Loucy (cell line): Measurements from ENCODE around the gene SMG7.
"Not testable (repeated sequence)": the region's sequence is repeated elsewhere in the genome, so short reads cannot be mapped to it uniquely, and the experiment has no call there.

Experiments
- H2AFZ ChIP-seq: fragments of 200-600 bp; sonication (generic); 2 replicates; pipeline ENCODE4 v1.6.0; 2016; ENCODE audit warnings: antibody characterized with exemption, mild to moderate bottlenecking, low read length, moderate library complexity
- H3F3A ChIP-seq: fragments of 200-600 bp; 2 replicates; pipeline ENCODE4 v1.6.0; 2016; ENCODE audit warnings: antibody characterized with exemption, low read depth, mild to moderate bottlenecking
- H3K27me3 ChIP-seq: fragments of 200-600 bp; sonication (generic); 2 replicates; pipeline ENCODE4 v1.6.1; 2014; ENCODE audit warnings: low read length, mild to moderate bottlenecking; ENCODE audit not compliant: insufficient read depth, poor library complexity, severe bottlenecking
- H3K36me3 ChIP-seq: fragments of 200-600 bp; sonication (generic); 2 replicates; pipeline ENCODE4 v1.6.1; 2016; ENCODE audit warnings: low read length; ENCODE audit not compliant: insufficient read depth
- H3K4me1 ChIP-seq: fragments of 200-600 bp; sonication (generic); 2 replicates; pipeline ENCODE4 v1.5.1; 2014; ENCODE audit warnings: low read length, mild to moderate bottlenecking; ENCODE audit not compliant: insufficient read depth, poor library complexity, severe bottlenecking
- H3K4me2 ChIP-seq: fragments of 200-600 bp; sonication (generic); 2 replicates; pipeline ENCODE4 v1.6.0; 2014; ENCODE audit warnings: antibody characterized with exemption, low read length, low read depth, mild to moderate bottlenecking; ENCODE audit not compliant: poor library complexity, severe bottlenecking
- H3K4me3 ChIP-seq: fragments of 200-600 bp; sonication (generic); 2 replicates; pipeline ENCODE4 v1.5.1; 2014; ENCODE audit warnings: low read length, mild to moderate bottlenecking, mixed read lengths; ENCODE audit not compliant: poor library complexity, severe bottlenecking
- H3K79me2 ChIP-seq: fragments of 200-600 bp; sonication (generic); 2 replicates; pipeline ENCODE4 v1.6.1; 2014; ENCODE audit warnings: low read length; ENCODE audit not compliant: insufficient read depth
- H3K9ac ChIP-seq: fragments of 200-600 bp; sonication (generic); 2 replicates; pipeline ENCODE4 v1.6.0; 2014; ENCODE audit warnings: mild to moderate bottlenecking, low read depth, low read length, moderate library complexity; ENCODE audit not compliant: poor library complexity, severe bottlenecking
- H3K9me2 ChIP-seq: fragments of 200-600 bp; sonication (generic); replicated peaks from 2 replicates; pipeline ENCODE4 v1.6.1; 2016; ENCODE audit warnings: low read depth, low read length, mixed read lengths
- H3K9me3 ChIP-seq: fragments of 200-600 bp; sonication (generic); 2 replicates; pipeline ENCODE4 v1.6.1; 2014; ENCODE audit warnings: mild to moderate bottlenecking, antibody characterized with exemption, low read length, low read depth; ENCODE audit not compliant: insufficient read depth
- H4K20me1 ChIP-seq: fragments of 200-600 bp; sonication (generic); 2 replicates; pipeline ENCODE4 v1.6.0; 2014; ENCODE audit warnings: antibody characterized with exemption, low read length, mild to moderate bottlenecking; ENCODE audit not compliant: insufficient read depth, poor library complexity, severe bottlenecking
- EZH2phosphoT487 ChIP-seq: fragments of 200-600 bp; IDR thresholded peaks from 2 replicates; pipeline ENCODE4 v1.6.1; 2018; ENCODE audit warnings: antibody characterized with exemption, mild to moderate bottlenecking, moderate library complexity, borderline replicate concordance
- TF ChIP-seq, protein P1 (sequence below): fragments of 200-600 bp; sonication (generic); conservative IDR thresholded peaks from 2 replicates; pipeline ENCODE4 v1.5.1; 2014; ENCODE audit warnings: mild to moderate bottlenecking, antibody characterized with exemption, low read length

Gene SMG7

GRCh38 chr1:183472488-183473216, at the start of gene SMG7:
TSS of gene SMG7 (plus strand) at chr1:183472499. CDS start at chr1:183472621, 122 bp downstream.
- no peaks in the 10 kb centered on the region for H3K27me3 ChIP-seq
- no peaks in the 10 kb centered on the region for H3K9me3 ChIP-seq
- no peaks in the 10 kb centered on the region for H3K9me2 ChIP-seq
- peak within 1 kb of the TSS; percentile 96 for H3K9ac ChIP-seq
- peak within 1 kb of the TSS; percentile 78 for H3K4me3 ChIP-seq
- H2AFZ ChIP-seq = peak within 1 kb of the TSS; percentile 86
- H3F3A ChIP-seq = peaks cover 3% of the 10 kb centered on the region; the same call in 1 of the 2 replicates
- H3K4me1 ChIP-seq = peaks cover 45% of the 10 kb centered on the region
- H3K79me2 ChIP-seq = peaks cover 54% of the 10 kb centered on the region
- H4K20me1 ChIP-seq = peaks cover 47% of the 10 kb centered on the region
- TF ChIP-seq, protein P1, sequence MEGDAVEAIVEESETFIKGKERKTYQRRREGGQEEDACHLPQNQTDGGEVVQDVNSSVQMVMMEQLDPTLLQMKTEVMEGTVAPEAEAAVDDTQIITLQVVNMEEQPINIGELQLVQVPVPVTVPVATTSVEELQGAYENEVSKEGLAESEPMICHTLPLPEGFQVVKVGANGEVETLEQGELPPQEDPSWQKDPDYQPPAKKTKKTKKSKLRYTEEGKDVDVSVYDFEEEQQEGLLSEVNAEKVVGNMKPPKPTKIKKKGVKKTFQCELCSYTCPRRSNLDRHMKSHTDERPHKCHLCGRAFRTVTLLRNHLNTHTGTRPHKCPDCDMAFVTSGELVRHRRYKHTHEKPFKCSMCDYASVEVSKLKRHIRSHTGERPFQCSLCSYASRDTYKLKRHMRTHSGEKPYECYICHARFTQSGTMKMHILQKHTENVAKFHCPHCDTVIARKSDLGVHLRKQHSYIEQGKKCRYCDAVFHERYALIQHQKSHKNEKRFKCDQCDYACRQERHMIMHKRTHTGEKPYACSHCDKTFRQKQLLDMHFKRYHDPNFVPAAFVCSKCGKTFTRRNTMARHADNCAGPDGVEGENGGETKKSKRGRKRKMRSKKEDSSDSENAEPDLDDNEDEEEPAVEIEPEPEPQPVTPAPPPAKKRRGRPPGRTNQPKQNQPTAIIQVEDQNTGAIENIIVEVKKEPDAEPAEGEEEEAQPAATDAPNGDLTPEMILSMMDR = no peak
- TF ChIP-seq EZH2phosphoT487 = no peak
- H3K36me3 ChIP-seq = no peaks in the 10 kb centered on the region
- H3K4me2 ChIP-seq = peak within 1 kb of the TSS; percentile 91

- Histone ChIP-seq H3K9me2 (0 out of 2 replicates have a peak, but pooled peaks cover 4% of the 10 kb centered on the region), H3K9me3 (no peaks in the 10 kb centered on the region), H4K20me1 (no peaks in the 10 kb centered on the region), H3F3A (no peaks in the 10 kb centered on the region), H3K4me3 (no peak overlapping the region), H3K79me2 (no peaks in the 10 kb centered on the region), H3K27me3 (no peaks in the 10 kb centered on the region), H3K9ac (no peak overlapping the region), H2AFZ (no peak overlapping the region), H3K4me1 (no peaks in the 10 kb centered on the region), H3K36me3 (no peaks in the 10 kb centered on the region), H3K4me2 (no peak overlapping the region)
- TF ChIP-seq, protein P1 = no peak
- no peak for TF ChIP-seq EZH2phosphoT487
These were observed 48.8 kb upstream of the SMG7 start for GRCh38 chr1:183423541-183423940.

GRCh38 chr1:183424691-183425090, 47.6 kb upstream of the SMG7 start:
- Histone ChIP-seq H3K9ac (no peak overlapping the region), H4K20me1 (no peaks in the 10 kb centered on the region), H3K79me2 (no peaks in the 10 kb centered on the region), H3F3A (no peaks in the 10 kb centered on the region), H3K27me3 (no peaks in the 10 kb centered on the region), H2AFZ (no peak overlapping the region), H3K9me2 (0 out of 2 replicates have a peak, but pooled peaks cover 4% of the 10 kb centered on the region), H3K9me3 (no peaks in the 10 kb centered on the region), H3K4me1 (no peaks in the 10 kb centered on the region), H3K4me2 (no peak overlapping the region), H3K4me3 (no peak overlapping the region), H3K36me3 (no peaks in the 10 kb centered on the region)
- TF ChIP-seq, protein P1 = no peak
- TF ChIP-seq EZH2phosphoT487 = no peak

DNA sequence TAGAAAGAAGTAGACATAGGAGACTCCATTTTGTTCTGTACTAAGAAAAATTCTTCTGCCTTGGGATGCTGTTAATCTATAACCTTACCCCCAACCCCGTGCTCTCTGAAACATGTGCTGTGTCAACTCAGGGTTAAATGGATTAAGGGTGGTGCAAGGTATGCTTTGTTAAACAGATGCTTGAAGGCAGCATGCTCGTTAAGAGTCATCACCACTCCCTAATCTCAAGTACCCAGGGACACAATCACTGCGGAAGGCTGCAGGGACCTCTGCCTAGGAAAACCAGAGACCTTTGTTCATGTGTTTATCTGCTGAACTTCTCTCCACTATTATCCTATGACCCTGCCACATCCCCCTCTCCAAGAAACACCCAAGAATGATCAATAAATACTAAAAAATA, 44.7 kb upstream of the SMG7 start:
- not testable (repeated sequence) for H2AFZ ChIP-seq, H3K4me3 ChIP-seq, H4K20me1 ChIP-seq, H3K9me3 ChIP-seq, H3K9ac ChIP-seq, H3K27me3 ChIP-seq, H3F3A ChIP-seq, H3K36me3 ChIP-seq, H3K79me2 ChIP-seq, H3K4me2 ChIP-seq, H3K9me2 ChIP-seq, H3K4me1 ChIP-seq
